Lower lobe of right lung (tissue), 2 donors: Measurements from ENCODE around the gene THUMPD1. TPM values are rescaled to one million over a fixed set of nuclear protein-coding genes. Genes with fewer than 3 reads are reported as not detected.

ENCODE experiments used
- ATAC-seq, 2 donors: fragments of 200-7000 bp; cut with Tn5 transposase; one replicate each; pipeline ENCODE4 v1.9.1; 2020 to 2022; ENCODE audit warnings: mild to moderate bottlenecking in 2 of 2, moderate library complexity in 2 of 2
- DNase-seq: peaks from one replicate; pipeline ENCODE4 v3.0.0-alpha.2; 2020
- H3K27ac ChIP-seq: fragments of 200-600 bp; one replicate; pipeline ENCODE4 v1.8.0; 2022
- H3K27me3 ChIP-seq: fragments of 200-600 bp; one replicate; pipeline ENCODE4 v1.8.0; 2022; ENCODE audit warnings: low read depth
- H3K36me3 ChIP-seq: fragments of 200-600 bp; one replicate; pipeline ENCODE4 v1.8.0; 2022; ENCODE audit warnings: mild to moderate bottlenecking
- H3K4me1 ChIP-seq: fragments of 200-600 bp; one replicate; pipeline ENCODE4 v1.8.0; 2022
- H3K4me3 ChIP-seq: fragments of 200-600 bp; one replicate; pipeline ENCODE4 v1.8.0; 2022; ENCODE audit warnings: mild to moderate bottlenecking
- H3K9me3 ChIP-seq: fragments of 200-600 bp; one replicate; pipeline ENCODE4 v1.8.0; 2022
- intact Hi-C: fragments of 100-400 bp; cut with DNase I; formaldehyde crosslinking; loops from one replicate; pipeline ENCODE4 v1.11.0; 2022
- total RNA-seq: library from RNA; stranded (reverse); fragmentation: NEBNext Ultra II Directional; extraction: Animal tissue kit (Norgen Biotek cat#: 25700); gene quantifications from one replicate; pipeline ENCODE4 v1.2.1, GENCODE V29; 2021
- TF ChIP-seq, protein P1 (sequence below): fragments of 200-600 bp; IDR thresholded peaks from one replicate; pipeline ENCODE4 v1.8.0; 2022; ENCODE audit warnings: antibody characterized with exemption, mild to moderate bottlenecking
- donor health status: DM: no; HTN: yes; CAD: no; lungs with severe emphysema.

Gene THUMPD1
- total RNA-seq, 1 donor from 2014 or later: 41.3 TPM

- Histone ChIP-seq H3K4me1 (peaks cover 11% of the 10 kb centered on the region), H3K4me3 (no peak overlapping the region), H3K9me3 (peaks cover 16% of the 10 kb centered on the region), H3K36me3 (no peaks in the 10 kb centered on the region), H3K27me3 (no peaks in the 10 kb centered on the region), H3K27ac (no peak overlapping the region)
- DNase-seq (no peak), ATAC-seq (no peak)
- TF ChIP-seq, protein P1, sequence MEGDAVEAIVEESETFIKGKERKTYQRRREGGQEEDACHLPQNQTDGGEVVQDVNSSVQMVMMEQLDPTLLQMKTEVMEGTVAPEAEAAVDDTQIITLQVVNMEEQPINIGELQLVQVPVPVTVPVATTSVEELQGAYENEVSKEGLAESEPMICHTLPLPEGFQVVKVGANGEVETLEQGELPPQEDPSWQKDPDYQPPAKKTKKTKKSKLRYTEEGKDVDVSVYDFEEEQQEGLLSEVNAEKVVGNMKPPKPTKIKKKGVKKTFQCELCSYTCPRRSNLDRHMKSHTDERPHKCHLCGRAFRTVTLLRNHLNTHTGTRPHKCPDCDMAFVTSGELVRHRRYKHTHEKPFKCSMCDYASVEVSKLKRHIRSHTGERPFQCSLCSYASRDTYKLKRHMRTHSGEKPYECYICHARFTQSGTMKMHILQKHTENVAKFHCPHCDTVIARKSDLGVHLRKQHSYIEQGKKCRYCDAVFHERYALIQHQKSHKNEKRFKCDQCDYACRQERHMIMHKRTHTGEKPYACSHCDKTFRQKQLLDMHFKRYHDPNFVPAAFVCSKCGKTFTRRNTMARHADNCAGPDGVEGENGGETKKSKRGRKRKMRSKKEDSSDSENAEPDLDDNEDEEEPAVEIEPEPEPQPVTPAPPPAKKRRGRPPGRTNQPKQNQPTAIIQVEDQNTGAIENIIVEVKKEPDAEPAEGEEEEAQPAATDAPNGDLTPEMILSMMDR: no peak
- intact Hi-C loops: no loop called here
Observed at GRCh38 chr16:20746461-20746860, 4.8 kb upstream of the THUMPD1 start.

GRCh38 chr16:20744922-20745440 lies 3.4 kb upstream of the THUMPD1 start:
- DNase-seq: peak; percentile 66
- no peak for ATAC-seq
- TF ChIP-seq, protein P1: no peak
- intact Hi-C loops: no loop called here
- peaks cover 16% of the 10 kb centered on the region for H3K9me3 ChIP-seq
- no peaks in the 10 kb centered on the region for H3K27me3 ChIP-seq
- no peaks in the 10 kb centered on the region for H3K36me3 ChIP-seq
- H3K4me3 ChIP-seq: no peak overlapping the region
- H3K4me1 ChIP-seq: peaks cover 19% of the 10 kb centered on the region
- no peak overlapping the region for H3K27ac ChIP-seq

GRCh38 chr16:20743591-20743990 lies 2.0 kb upstream of the THUMPD1 start:
- Histone ChIP-seq H3K36me3 (peaks cover 8% of the 10 kb centered on the region), H3K4me1 (peaks cover 33% of the 10 kb centered on the region), H3K27me3 (no peaks in the 10 kb centered on the region), H3K4me3 (no peak overlapping the region), H3K27ac (no peak overlapping the region), H3K9me3 (peaks cover 16% of the 10 kb centered on the region)
- ATAC-seq (no peak), DNase-seq (no peak)
- TF ChIP-seq, protein P1: no peak
- intact Hi-C loops: no loop called here

GRCh38 chr16:20740901-20741521 lies 607 bp downstream of the THUMPD1 start:
- Histone ChIP-seq H3K4me1 (peaks cover 39% of the 10 kb centered on the region), H3K27ac (peak overlapping the region; percentile 99), H3K27me3 (no peaks in the 10 kb centered on the region), H3K4me3 (peak overlapping the region; percentile 98), H3K36me3 (peaks cover 34% of the 10 kb centered on the region), H3K9me3 (no peaks in the 10 kb centered on the region)
- TF ChIP-seq, protein P1: no peak
- DNase-seq: peak; percentile 94
- ATAC-seq: peak; percentile 95 to 97
- intact Hi-C loops: no loop called here

- Histone ChIP-seq H3K36me3 (peaks cover 42% of the 10 kb centered on the region), H3K27ac (peak overlapping the region; percentile 99)
- intact Hi-C loops: no loop called here
Observed at GRCh38 chr16:20740007-20740883, 1.4 kb downstream of the THUMPD1 start.

More at GRCh38 chr16:20740007-20740883, 1.4 kb downstream of the THUMPD1 start:
- Histone ChIP-seq H3K4me3 (peak overlapping the region; percentile 98), H3K4me1 (peaks cover 47% of the 10 kb centered on the region), H3K27me3 (no peaks in the 10 kb centered on the region), H3K9me3 (no peaks in the 10 kb centered on the region)
- TF ChIP-seq, protein P1: peak; percentile 34
- DNase-seq (no peak), ATAC-seq (peak in 1 of 2 donors; percentile 25)
